ENCODE results near the gene SLIT3.
"Not testable (repeated sequence)": the region's sequence is repeated elsewhere in the genome, so short reads cannot be mapped to it uniquely, and the experiment has no call there.

Gene SLIT3

GRCh38 chr5:169132302-169132660 is 168.7 kb downstream of the SLIT3 start:
- DNase-seq: no peak

- no peak for DNase-seq
Observed at GRCh38 chr5:169131616-169132301, 169.2 kb downstream of the SLIT3 start.

GRCh38 chr5:169128679-169129078 is 172.3 kb downstream of the SLIT3 start:
- no peak for DNase-seq

GRCh38 chr5:169127431-169127830 is 173.5 kb downstream of the SLIT3 start:
- no peak for DNase-seq

GRCh38 chr5:169126481-169127021 is 174.4 kb downstream of the SLIT3 start:
- no peak for DNase-seq

- no peak for DNase-seq
Observed at GRCh38 chr5:169125571-169125970, 175.4 kb downstream of the SLIT3 start.

- no peak for DNase-seq
Observed at GRCh38 chr5:169122951-169123350, 178.0 kb downstream of the SLIT3 start.

- DNase-seq: no peak
Observed at GRCh38 chr5:169121630-169122420, 179.1 kb downstream of the SLIT3 start.

GRCh38 chr5:169119288-169120048 is 181.5 kb downstream of the SLIT3 start:
- DNase-seq: no peak

- no peak for DNase-seq
Observed at GRCh38 chr5:169116961-169117461, 183.9 kb downstream of the SLIT3 start.

- DNase-seq: no peak
Observed at GRCh38 chr5:169115461-169116124, 185.3 kb downstream of the SLIT3 start.

- no peak for DNase-seq
Observed at GRCh38 chr5:169114466-169115065, 186.4 kb downstream of the SLIT3 start.

- DNase-seq: no peak
Observed at GRCh38 chr5:169112016-169112415, 188.9 kb downstream of the SLIT3 start.

GRCh38 chr5:169106911-169107706 is 193.8 kb downstream of the SLIT3 start:
- DNase-seq: no peak

- DNase-seq: not testable (repeated sequence)
Observed at GRCh38 chr5:169105582-169105981, 195.4 kb downstream of the SLIT3 start.

GRCh38 chr5:169104937-169105494 is 195.9 kb downstream of the SLIT3 start:
- DNase-seq: no peak

- DNase-seq: no peak
Observed at GRCh38 chr5:169103586-169104181, 197.3 kb downstream of the SLIT3 start.

GRCh38 chr5:169101966-169102365 is 199.0 kb downstream of the SLIT3 start:
- no peak for DNase-seq

GRCh38 chr5:169100735-169101075 is 200.2 kb downstream of the SLIT3 start:
- DNase-seq: no peak

Data from CD4-positive, alpha-beta T cell treated with Interleukin-15 for 1 hour (primary cell).